Vagina (tissue), 2 donors: ENCODE data around the gene RABGAP1L.
"Not testable (repeated sequence)": the region's sequence is repeated elsewhere in the genome, so short reads cannot be mapped to it uniquely, and the experiment has no call there.

ENCODE experiments used
- CTCF ChIP-seq, 3 experiments: fragments of 450-650 bp in 2 of 3; fragments of 200-600 bp in 1 of 3; sonication (generic) in 1 of 3; IDR thresholded peaks; one replicate each; pipeline ENCODE4 v1.5.1; 2017 to 2019; ENCODE audit warnings: antibody characterized with exemption in 3 of 3, mild to moderate bottlenecking in 2 of 3, moderate library complexity in 2 of 3
- POLR2AphosphoS5 ChIP-seq, 2 donors: sonication (generic); formaldehyde crosslinking; IDR thresholded peaks; one replicate each; pipeline ENCODE4 v1.9.0; 2017; ENCODE audit warnings: antibody characterized with exemption in 2 of 2, mild to moderate bottlenecking in 2 of 2, low read depth in 1 of 2; ENCODE audit not compliant: insufficient read depth in 1 of 2

GRCh38 chr1:174409801-174410200, 250.5 kb downstream of the RABGAP1L start:
- TF ChIP-seq CTCF (IDR thresholded peaks at IDR 0.05); POLR2AphosphoS5 (IDR thresholded peaks at IDR 0.05; ENCODE audit: insufficient read depth in 1 of 2, low read depth in 1 of 2): not testable (repeated sequence)
